GM19463 (cell line): ENCODE data around the gene ADCY7.
A peak's percentile ranks its signal among the peaks of the same experiment; 100 is the strongest.

Experiments
- ATAC-seq: cut with Tn5 transposase; IDR thresholded peaks from one replicate; pipeline ENCODE4 v1.9.1; 2021; ENCODE audit warnings: mild to moderate bottlenecking, moderate library complexity; ENCODE audit not compliant: unreplicated experiment

The ADCY7 gene

GRCh38 chr16:50309527-50310307, 43.4 kb downstream of the ADCY7 start:
- no peak for ATAC-seq

GRCh38 chr16:50310308-50311133, 44.2 kb downstream of the ADCY7 start:
- no peak for ATAC-seq

- no peak for ATAC-seq
These were observed 44.8 kb downstream of the ADCY7 start for GRCh38 chr16:50311134-50311528.

- ATAC-seq: no peak
These were observed 45.6 kb downstream of the ADCY7 start for GRCh38 chr16:50311891-50312501.

GRCh38 chr16:50313596-50314478, 47.5 kb downstream of the ADCY7 start:
- ATAC-seq: no peak

- ATAC-seq: no peak
These were observed 48.3 kb downstream of the ADCY7 start for GRCh38 chr16:50314665-50315064.

GRCh38 chr16:50315346-50315997, 49.1 kb downstream of the ADCY7 start:
- no peak for ATAC-seq

- ATAC-seq: no peak
These were observed 49.9 kb downstream of the ADCY7 start for GRCh38 chr16:50316102-50316847.

- ATAC-seq: no peak
These were observed 50.7 kb downstream of the ADCY7 start for GRCh38 chr16:50316848-50317630.

- ATAC-seq: no peak
These were observed 52.6 kb downstream of the ADCY7 start for GRCh38 chr16:50318796-50319578.

- no peak for ATAC-seq
These were observed 54.0 kb downstream of the ADCY7 start for GRCh38 chr16:50320310-50320709.

GRCh38 chr16:50322333-50322732, 56.0 kb downstream of the ADCY7 start:
- no peak for ATAC-seq

GRCh38 chr16:50323335-50324011, 57.1 kb downstream of the ADCY7 start:
- ATAC-seq: no peak

GRCh38 chr16:50324345-50324744, 58.0 kb downstream of the ADCY7 start:
- ATAC-seq: no peak

GRCh38 chr16:50326264-50326663, 59.9 kb downstream of the ADCY7 start:
- no peak for ATAC-seq

- ATAC-seq: peak; percentile 76
These were observed 60.6 kb downstream of the ADCY7 start for GRCh38 chr16:50326835-50327465.
